Measurements from ENCODE around the gene ITGB1BP1. TPM values are rescaled to one million over a fixed set of nuclear protein-coding genes. Genes with fewer than 3 reads are reported as not detected.

ITGB1BP1 gene
- total and polyA plus RNA-seq, 7 donors, result 47.5 to 138 (median 85.9) TPM

GRCh38 chr2:9365498-9366019 is 57.8 kb downstream of the ITGB1BP1 start:
- no peaks in the 10 kb centered on the region for H3K4me1 ChIP-seq
- DNase-seq, result no peak
- H3K9me3 ChIP-seq, result no peaks in the 10 kb centered on the region
- no peak for ATAC-seq
- H3K27me3 ChIP-seq (ENCODE audit: insufficient read depth in 3 of 3, low read length in 2 of 3), result no peaks in the 10 kb centered on the region
- no peak overlapping the region for H3K4me3 ChIP-seq
- H3K36me3 ChIP-seq (ENCODE audit: insufficient read depth in 1 of 2, low read depth in 1 of 2), result peaks cover 0 to 18% of the 10 kb centered on the region in 2 donors
- H3K27ac ChIP-seq, result no peak overlapping the region
- WGBS, 3 donors, result 84 to 88% (median 87%) methylated on average over 8 of the region's 8 CpGs
- intact Hi-C loops (cut with DNase I), result no loop called here
- no peak for TF ChIP-seq CTCF (IDR thresholded peaks at IDR 0.05)

GRCh38 chr2:9364791-9365497 is 58.4 kb downstream of the ITGB1BP1 start:
- peaks cover 0 to 18% of the 10 kb centered on the region in 2 donors for H3K36me3 ChIP-seq (ENCODE audit: insufficient read depth in 1 of 2, low read depth in 1 of 2)
- WGBS, 3 donors, result 65 to 75% (median 67%) methylated on average over 4 of the region's 4 CpGs

GRCh38 chr2:9364373-9364772 is 59.0 kb downstream of the ITGB1BP1 start:
- no peak overlapping the region for H3K27ac ChIP-seq
- H3K27me3 ChIP-seq (ENCODE audit: insufficient read depth in 3 of 3, low read length in 2 of 3), result no peaks in the 10 kb centered on the region
- ATAC-seq (no peak), DNase-seq (no peak)
- 81 to 83% (median 82%) methylated on average over 4 of the region's 4 CpGs for WGBS, 3 donors
- intact Hi-C loops (cut with DNase I), result no loop called here
- TF ChIP-seq CTCF (IDR thresholded peaks at IDR 0.05), result no peak
- H3K4me3 ChIP-seq, result no peak overlapping the region
- no peaks in the 10 kb centered on the region for H3K9me3 ChIP-seq
- peaks cover 0 to 17% of the 10 kb centered on the region in 2 donors for H3K36me3 ChIP-seq (ENCODE audit: insufficient read depth in 1 of 2, low read depth in 1 of 2)
- H3K4me1 ChIP-seq, result no peaks in the 10 kb centered on the region

More at GRCh38 chr2:9364791-9365497, 58.4 kb downstream of the ITGB1BP1 start:
- H3K27me3 ChIP-seq (ENCODE audit: insufficient read depth in 3 of 3, low read length in 2 of 3), result no peaks in the 10 kb centered on the region
- no peaks in the 10 kb centered on the region for H3K4me1 ChIP-seq
- no peak overlapping the region for H3K27ac ChIP-seq
- no peak overlapping the region for H3K4me3 ChIP-seq
- DNase-seq (no peak), ATAC-seq (no peak)
- no peaks in the 10 kb centered on the region for H3K9me3 ChIP-seq
- intact Hi-C loops (cut with DNase I), result no loop called here
- no peak for TF ChIP-seq CTCF (IDR thresholded peaks at IDR 0.05)

- H3K36me3 ChIP-seq (ENCODE audit: insufficient read depth in 1 of 2, low read depth in 1 of 2), result peaks cover 0 to 28% of the 10 kb centered on the region in 2 donors
- no peak for ATAC-seq
- no peaks in the 10 kb centered on the region for H3K4me1 ChIP-seq
Observed at GRCh38 chr2:9360701-9361100, 62.6 kb downstream of the ITGB1BP1 start.

More at GRCh38 chr2:9360701-9361100, 62.6 kb downstream of the ITGB1BP1 start:
- 59 to 83% (median 83%) methylated on average over 2 of the region's 2 CpGs for WGBS, 3 donors
- no peaks in the 10 kb centered on the region for H3K27me3 ChIP-seq (ENCODE audit: insufficient read depth in 3 of 3, low read length in 2 of 3)
- no peak overlapping the region for H3K4me3 ChIP-seq
- intact Hi-C loops (cut with DNase I), result no loop called here
- DNase-seq, result no peak
- no peaks in the 10 kb centered on the region for H3K9me3 ChIP-seq
- TF ChIP-seq CTCF (IDR thresholded peaks at IDR 0.05), result no peak
- no peak overlapping the region for H3K27ac ChIP-seq

Data from psoas muscle (tissue), 8 donors.